IMR-90 (cell line): ENCODE results near the gene OSBPL1A. TPM values are rescaled to one million over a fixed set of nuclear protein-coding genes. Genes with fewer than 3 reads are reported as not detected.

Experiments used
- ATAC-seq: fragments of 200-7000 bp; cut with Tn5 transposase; 2 replicates; pipeline ENCODE4 v1.9.1; 2020; ENCODE audit warnings: low read depth, mild to moderate bottlenecking, moderate library complexity
- BruUV-seq: library from RNA; stranded (reverse); fragments of 400-500 nt; replicated peaks from 2 replicates; lab custom pipeline; 2021; lab: Mats Ljungman, UMichigan
- CTCF ChIA-PET: fragments of 300-600 bp; formaldehyde crosslinking; extraction: SDS; loops from one replicate; lab custom pipeline; 2021; ENCODE audit warnings: antibody characterized with exemption; lab: Yijun Ruan, JAX
- POLR2A ChIA-PET: fragments of 300-600 bp; sonication (Branson Sonifier 250); formaldehyde crosslinking; loops from one replicate; lab custom pipeline; 2022; ENCODE audit warnings: antibody characterized with exemption; ENCODE audit not compliant: unreplicated experiment; lab: Charles Lee
- DNase-seq: peaks from one replicate; pipeline ENCODE4 v3.0.0; 2013
- H2AFZ ChIP-seq: replicated peaks from 2 replicates; pipeline ENCODE3; 2013; ENCODE audit warnings: low read length, mild to moderate bottlenecking; ENCODE audit not compliant: poor library complexity
- H2AK5ac ChIP-seq: 2 replicates; pipeline ENCODE4 v1.6.1; 2013; ENCODE audit warnings: low read depth, low read length, inconsistent platforms
- H2AK9ac ChIP-seq: replicated peaks from 2 replicates; pipeline ENCODE3; 2013; ENCODE audit warnings: mild to moderate bottlenecking, low read depth, low read length, moderate library complexity; ENCODE audit not compliant: poor library complexity
- H2BK120ac ChIP-seq: 2 replicates; pipeline ENCODE4 v1.6.1; 2013; ENCODE audit warnings: low read depth, low read length, inconsistent platforms
- H2BK15ac ChIP-seq: 3 replicates; pipeline ENCODE4 v1.6.1; 2013; ENCODE audit warnings: low read depth, low read length, inconsistent platforms
- H2BK20ac ChIP-seq: 2 replicates; pipeline ENCODE4 v1.6.1; 2013; ENCODE audit warnings: low read depth, mild to moderate bottlenecking, inconsistent platforms, low read length, moderate library complexity
- H2BK5ac ChIP-seq: 2 replicates; pipeline ENCODE4 v1.6.1; 2013; ENCODE audit warnings: mild to moderate bottlenecking, low read depth, low read length, inconsistent platforms; ENCODE audit not compliant: poor library complexity, severe bottlenecking
- H3K14ac ChIP-seq: replicated peaks from 2 replicates; pipeline ENCODE4 v1.6.1; 2013; ENCODE audit warnings: low read depth, low read length, inconsistent platforms
- H3K18ac ChIP-seq: 2 replicates; pipeline ENCODE4 v1.6.1; 2013; ENCODE audit warnings: low read depth, low read length, control low read depth
- H3K23ac ChIP-seq: 2 replicates; pipeline ENCODE4 v1.6.1; 2013; ENCODE audit warnings: low read depth, low read length, inconsistent platforms
- H3K27ac ChIP-seq: 2 replicates; pipeline ENCODE4 v1.5.1; 2013; ENCODE audit warnings: mild to moderate bottlenecking, control low read depth, low read length; ENCODE audit not compliant: insufficient read depth
- H3K27me3 ChIP-seq: 2 replicates; pipeline ENCODE4 v1.6.1; 2013; ENCODE audit warnings: low read length; ENCODE audit not compliant: control insufficient read depth, insufficient read depth
- H3K36me3 ChIP-seq: 2 replicates; pipeline ENCODE4 v1.6.1; 2013; ENCODE audit warnings: low read length, mixed read lengths; ENCODE audit not compliant: control insufficient read depth, insufficient read depth
- H3K4ac ChIP-seq: 2 replicates; pipeline ENCODE4 v1.6.1; 2013; ENCODE audit warnings: low read depth, low read length, inconsistent platforms
- H3K4me1 ChIP-seq: 2 replicates; pipeline ENCODE4 v1.6.1; 2013; ENCODE audit warnings: low read length, mixed read lengths; ENCODE audit not compliant: control insufficient read depth, insufficient read depth
- H3K4me2 ChIP-seq: 2 replicates; pipeline ENCODE4 v1.6.1; 2013; ENCODE audit warnings: low read depth, mild to moderate bottlenecking, control low read depth, low read length, moderate library complexity
- H3K4me3 ChIP-seq: 2 replicates; pipeline ENCODE4 v1.5.1; 2013; ENCODE audit warnings: low read depth, mild to moderate bottlenecking, control low read depth, low read length, moderate library complexity; ENCODE audit not compliant: insufficient read depth
- H3K56ac ChIP-seq: 2 replicates; pipeline ENCODE4 v1.6.1; 2013; ENCODE audit warnings: low read length, inconsistent platforms; ENCODE audit not compliant: insufficient read depth; ENCODE audit errors: extremely low read depth
- H3K79me1 ChIP-seq, 2 experiments: 2 replicates each; pipeline ENCODE4 v1.6.1; 2013; ENCODE audit warnings: low read length in 2 of 2, inconsistent platforms in 1 of 2, low read depth in 1 of 2
- H3K9ac ChIP-seq: 2 replicates; pipeline ENCODE4 v1.6.1; 2013; ENCODE audit warnings: low read depth, low read length, control low read depth
- H3K9me1 ChIP-seq: 2 replicates; pipeline ENCODE4 v1.6.1; 2013; ENCODE audit warnings: low read length, inconsistent platforms; ENCODE audit not compliant: insufficient read depth
- H3K9me3 ChIP-seq: 2 replicates; pipeline ENCODE4 v1.6.1; 2013; ENCODE audit warnings: low read length; ENCODE audit not compliant: control insufficient read depth, insufficient read depth
- H4K20me1 ChIP-seq: 2 replicates; pipeline ENCODE4 v1.6.1; 2013; ENCODE audit warnings: low read length, inconsistent platforms; ENCODE audit not compliant: insufficient read depth
- H4K5ac ChIP-seq: 2 replicates; pipeline ENCODE4 v1.6.1; 2013; ENCODE audit warnings: mild to moderate bottlenecking, low read depth, low read length, control low read depth
- H4K8ac ChIP-seq, 2 experiments: 2 replicates each; pipeline ENCODE4 v1.6.1; 2013; ENCODE audit warnings: low read depth in 2 of 2, low read length in 2 of 2, control low read depth in 1 of 2, inconsistent platforms in 1 of 2
- H4K91ac ChIP-seq: 2 replicates; pipeline ENCODE4 v1.6.1; 2013; ENCODE audit warnings: low read depth, low read length, inconsistent platforms; ENCODE audit not compliant: insufficient read depth
- BHLHE40 ChIP-seq: fragments of 150-350 bp; IDR thresholded peaks from 2 replicates; pipeline ENCODE4 v1.6.1; 2016; ENCODE audit warnings: mild to moderate bottlenecking, low read depth, low read length
- CEBPB ChIP-seq: IDR thresholded peaks from 2 replicates; pipeline ENCODE4 v1.6.1; 2012; ENCODE audit warnings: low read depth, low read length, improper control_type of control experiment
- CHD1 ChIP-seq: IDR thresholded peaks from 2 replicates; pipeline ENCODE4 v1.6.1; 2012; ENCODE audit warnings: low read depth, low read length, improper control_type of control experiment
- CTCF ChIP-seq: conservative IDR thresholded peaks from 2 replicates; pipeline ENCODE4 v1.5.1; 2012; ENCODE audit warnings: mild to moderate bottlenecking, low read depth, low read length, improper control_type of control experiment
- ELK1 ChIP-seq: fragments of 150-350 bp; IDR thresholded peaks from 2 replicates; pipeline ENCODE4 v1.6.1; 2016; ENCODE audit warnings: low read depth, mild to moderate bottlenecking, low read length, moderate library complexity, borderline replicate concordance
- FOS ChIP-seq: fragments of 150-350 bp; IDR thresholded peaks from 2 replicates; pipeline ENCODE4 v1.6.1; 2016; ENCODE audit warnings: low read depth, low read length
- MAFK ChIP-seq: IDR thresholded peaks from 2 replicates; pipeline ENCODE4 v1.6.1; 2012; ENCODE audit warnings: low read depth, low read length, improper control_type of control experiment
- MAZ ChIP-seq: IDR thresholded peaks from 2 replicates; pipeline ENCODE4 v1.6.1; 2012; ENCODE audit warnings: low read depth, mild to moderate bottlenecking, low read length, improper control_type of control experiment, moderate library complexity, borderline replicate concordance
- MXI1 ChIP-seq: IDR thresholded peaks from 2 replicates; pipeline ENCODE4 v1.6.1; 2012; ENCODE audit warnings: low read depth, mild to moderate bottlenecking, low read length, moderate library complexity, borderline replicate concordance
- NFE2L2 ChIP-seq: fragments of 150-350 bp; IDR thresholded peaks from 2 replicates; pipeline ENCODE4 v1.6.1; 2016; ENCODE audit warnings: low read depth, mild to moderate bottlenecking, low read length
- POLR2A ChIP-seq: IDR thresholded peaks from 2 replicates; pipeline ENCODE4 v1.6.1; 2012; ENCODE audit warnings: mild to moderate bottlenecking, low read depth, low read length
- RAD21 ChIP-seq: IDR thresholded peaks from 2 replicates; pipeline ENCODE4 v1.6.1; 2012; ENCODE audit warnings: low read length, improper control_type of control experiment
- RCOR1 ChIP-seq: IDR thresholded peaks from 2 replicates; pipeline ENCODE4 v1.6.1; 2012; ENCODE audit warnings: mild to moderate bottlenecking, low read length, improper control_type of control experiment; ENCODE audit not compliant: insufficient replicate concordance
- RFX5 ChIP-seq: IDR thresholded peaks from 2 replicates; pipeline ENCODE4 v1.8.0; 2012; ENCODE audit warnings: low read depth, mild to moderate bottlenecking, low read length, moderate library complexity
- SMC3 ChIP-seq: fragments of 150-350 bp; IDR thresholded peaks from 2 replicates; pipeline ENCODE4 v1.6.1; 2016; ENCODE audit warnings: low read depth, mild to moderate bottlenecking, antibody characterized with exemption, low read length, moderate library complexity
- USF2 ChIP-seq: fragments of 150-350 bp; IDR thresholded peaks from 2 replicates; pipeline ENCODE4 v1.6.1; 2017; ENCODE audit warnings: mild to moderate bottlenecking, antibody characterized with exemption, low read length, low read depth
- WGBS, 2 experiments: methylation state at CpG; one replicate each; pipeline versions ENCODE4 v1.1.5 to v1.1.7; 2013; ENCODE audit warnings: missing lambda C conversion rate in 2 of 2; ENCODE audit not compliant: insufficient read length in 1 of 2; ENCODE audit errors: extremely low coverage in 2 of 2; 5-methylcytosine and 5-hydroxymethylcytosine counted together
- dilution Hi-C: fragments of 300-500 bp; cut with HindIII; formaldehyde crosslinking; loops from one replicate; pipeline ENCODE4 v1.14.3; 2018; ENCODE audit warnings: low sequenced_read_pairs; ENCODE audit not compliant: unreplicated experiment
- in situ Hi-C: fragments of 300-500 bp; cut with MboI; formaldehyde crosslinking; loops from 3 replicates; pipeline ENCODE4 v1.14.3; 2019; ENCODE audit warnings: low sequenced_read_pairs, inconsistent platforms, mixed read lengths
- intact Hi-C: fragments of 100-400 bp; cut with micrococcal nuclease; formaldehyde crosslinking; loops from 2 replicates; pipeline ENCODE4 v1.10.0; 2022
- polyA plus RNA-seq, 3 experiments: library from polyadenylated mRNA; depleted of rRNA; stranded (reverse); fragments of >200 nt; gene quantifications; 2 replicates each; pipeline ENCODE4 v1.2.3, GENCODE V29; 2012; ENCODE audit warnings: low replicate concordance in 1 of 3
- total RNA-seq: library from RNA; depleted of rRNA; stranded (reverse); fragments of >200 nt; gene quantifications from 2 replicates; pipeline ENCODE4 v1.2.3, GENCODE V29; 2012

OSBPL1A gene
- total and polyA plus RNA-seq, 2 of the 4 experiments (the other 2 are of a cell fraction), result 29.4 to 70.4 TPM

GRCh38 chr18:24249716-24250115, 147.9 kb downstream of the OSBPL1A start:
- Histone ChIP-seq H3K9me3 (no peaks in the 10 kb centered on the region), H3K36me3 (no peaks in the 10 kb centered on the region), H3K4me3 (no peak overlapping the region), H2AK9ac (no peak overlapping the region), H3K27me3 (no peaks in the 10 kb centered on the region), H4K5ac (no peak overlapping the region), H3K56ac (no peak overlapping the region), H4K91ac (no peak overlapping the region), H3K23ac (no peak overlapping the region), H3K79me1 (peaks cover 28 to 53% of the 10 kb centered on the region in 2 experiments), H3K27ac (no peak overlapping the region), H2BK15ac (no peak overlapping the region), H3K4me1 (no peaks in the 10 kb centered on the region), H4K20me1 (peaks cover 15% of the 10 kb centered on the region; the same call in 1 of the 2 replicates), H3K14ac (no peak overlapping the region), H3K9ac (no peak overlapping the region), H3K9me1 (no peaks in the 10 kb centered on the region), H2BK120ac (no peak overlapping the region), H2BK5ac (no peak overlapping the region), H3K4me2 (no peak overlapping the region), H3K4ac (no peak overlapping the region), H2BK20ac (no peak overlapping the region), H2AK5ac (no peak overlapping the region), H4K8ac (no peak overlapping the region), H3K18ac (no peak overlapping the region), H2AFZ (no peak overlapping the region)
- no peak for TF ChIP-seq USF2
- TF ChIP-seq RCOR1, result no peak
- TF ChIP-seq MAZ, result no peak
- TF ChIP-seq MAFK, result no peak
- no peak for TF ChIP-seq POLR2A
- TF ChIP-seq MXI1, result no peak
- TF ChIP-seq SMC3, result no peak
- TF ChIP-seq RAD21, result no peak
- no peak for TF ChIP-seq CEBPB
- no peak for TF ChIP-seq CTCF
- no peak for TF ChIP-seq CHD1
- no peak for TF ChIP-seq NFE2L2
- no peak for TF ChIP-seq RFX5
- TF ChIP-seq BHLHE40, result no peak
- no peak for TF ChIP-seq FOS
- no peak for TF ChIP-seq ELK1
- ChIA-PET CTCF (no interaction called here), POLR2A (no interaction called here)
- intact Hi-C loops, result no loop called here
- BruUV-seq, result no TSS peak
- in situ Hi-C loops, result no loop called here
- DNase-seq (no peak), ATAC-seq (no peak)
- WGBS, 2 experiments, result no CpG with 5 or more reads among the region's 6 CpGs
- dilution Hi-C loops, result no loop called here
